Dermis microvascular lymphatic vessel endothelial cell (primary cell): Measurements from ENCODE around the gene ANXA2R. TPM values are rescaled to one million over a fixed set of nuclear protein-coding genes. Genes with fewer than 3 reads are reported as not detected.
A peak's percentile ranks its signal among the peaks of the same experiment; 100 is the strongest.
"Not testable (repeated sequence)": the region's sequence is repeated elsewhere in the genome, so short reads cannot be mapped to it uniquely, and the experiment has no call there.

Source experiments
- DNase-seq, 2 donors: peaks; one replicate each; pipeline versions ENCODE4 v3.0.0 to v3.0.0-alpha.2; 2010; ENCODE audit warnings: low read depth in 2 of 2
- total RNA-seq: library from RNA; depleted of rRNA; stranded (reverse); fragments of >200 nt; gene quantifications from 2 replicates; pipeline ENCODE4 v1.2.1, GENCODE V29; 2014

The ANXA2R gene
- total RNA-seq, 1 donor from 2014 or later: 6.0 TPM

GRCh38 chr5:43036409-43036808, 3.7 kb downstream of the ANXA2R start:
- peak in 1 of 2 donors; percentile 16 for DNase-seq

DNA sequence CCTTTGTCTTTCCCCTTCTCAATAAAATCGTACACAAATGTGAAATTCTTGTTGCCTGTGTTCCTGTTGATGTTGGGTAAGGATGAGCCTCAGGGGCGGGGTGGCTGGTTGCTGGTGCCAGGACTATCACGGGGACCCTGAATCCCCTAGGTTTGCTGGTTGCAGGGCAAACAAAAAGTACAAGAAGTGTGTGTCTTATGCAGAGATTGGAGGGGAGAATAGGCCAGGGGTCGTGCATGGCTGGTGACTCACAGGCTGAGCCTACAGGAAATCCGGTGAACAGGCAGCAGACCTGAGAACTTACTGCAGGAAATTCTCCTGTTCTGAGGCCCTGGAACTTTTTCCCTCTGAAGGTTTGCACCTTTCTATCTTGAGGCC, 5.5 kb downstream of the ANXA2R start:
- DNase-seq: peak; percentile 65 to 89

DNA sequence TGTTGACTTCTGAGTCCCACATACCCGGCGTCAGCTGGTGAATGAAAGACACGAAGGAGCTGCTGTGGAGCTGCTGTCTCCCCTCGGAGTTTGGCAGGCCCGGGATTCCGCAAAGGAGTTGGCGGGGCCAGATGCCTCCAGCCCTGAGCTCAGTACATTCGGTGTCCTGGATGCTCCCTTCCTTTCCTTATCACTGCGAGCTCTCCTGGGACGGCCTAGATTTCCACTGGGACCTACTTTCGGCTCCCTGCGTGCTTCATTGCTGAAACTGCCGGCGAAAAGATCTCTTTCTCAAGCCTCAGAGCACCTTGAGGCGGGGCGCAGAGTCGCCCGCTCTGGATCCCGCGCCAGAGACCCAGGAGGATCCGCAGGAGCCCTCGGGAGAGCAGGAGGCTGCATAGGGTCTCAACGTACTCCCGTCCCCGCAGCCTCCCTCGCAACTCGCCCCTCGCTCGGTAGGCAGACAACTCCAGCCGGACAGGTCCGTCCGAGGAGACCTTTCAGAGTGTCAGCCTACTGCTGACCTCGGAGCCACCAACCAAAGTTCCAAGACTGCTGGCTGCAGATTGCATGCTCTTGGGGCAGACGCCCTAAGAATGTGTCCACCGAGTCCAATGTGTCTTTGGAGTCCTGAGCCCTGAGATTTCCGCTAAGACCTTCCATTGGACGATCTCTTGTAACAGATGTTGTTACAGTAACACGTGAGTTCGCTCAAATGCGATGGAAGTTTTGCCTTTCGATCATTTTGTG, 6.1 kb downstream of the ANXA2R start:
- peak in 1 of 2 donors; percentile 31 for DNase-seq

GRCh38 chr5:43027054-43027785, 12.9 kb downstream of the ANXA2R start:
- DNase-seq: no peak

DNA sequence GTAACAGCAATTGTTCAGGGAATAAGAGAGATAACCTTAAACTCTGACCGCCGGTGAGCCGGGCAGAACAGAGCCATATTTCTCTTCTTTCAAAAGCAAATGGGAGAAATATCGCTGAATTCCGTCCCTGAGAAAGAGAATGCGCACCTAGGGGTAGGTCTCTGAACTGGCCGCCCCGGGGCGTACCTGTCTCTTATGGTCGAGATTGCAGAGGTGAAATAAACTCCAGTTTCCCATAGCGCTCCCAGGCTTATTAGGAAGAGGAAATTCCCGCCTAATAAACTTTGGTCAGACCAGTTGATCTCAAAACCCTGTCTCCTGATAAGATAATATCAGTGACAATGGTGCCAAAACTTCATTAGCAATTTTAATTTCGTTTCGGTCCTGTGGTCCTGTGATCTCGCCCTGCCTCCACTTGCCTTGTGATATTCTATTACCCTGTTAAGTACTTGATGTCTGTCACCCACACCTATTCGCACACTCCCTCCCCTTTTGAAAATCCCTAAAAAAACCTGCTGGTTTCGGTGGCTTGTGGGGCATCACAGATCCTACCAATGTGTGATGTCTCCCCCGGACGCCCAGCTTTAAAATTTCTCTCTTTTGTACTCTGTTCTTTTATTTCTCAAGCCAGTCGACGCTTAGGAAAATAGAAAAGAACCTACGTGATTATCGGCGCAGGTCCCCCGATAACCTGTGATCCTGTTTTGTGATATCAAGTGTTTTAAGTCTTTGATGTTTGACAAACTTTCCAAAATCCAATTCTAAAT, 14.8 kb downstream of the ANXA2R start:
- not testable (repeated sequence) for DNase-seq

GRCh38 chr5:43024217-43024616, 15.9 kb downstream of the ANXA2R start:
- no peak for DNase-seq

DNA sequence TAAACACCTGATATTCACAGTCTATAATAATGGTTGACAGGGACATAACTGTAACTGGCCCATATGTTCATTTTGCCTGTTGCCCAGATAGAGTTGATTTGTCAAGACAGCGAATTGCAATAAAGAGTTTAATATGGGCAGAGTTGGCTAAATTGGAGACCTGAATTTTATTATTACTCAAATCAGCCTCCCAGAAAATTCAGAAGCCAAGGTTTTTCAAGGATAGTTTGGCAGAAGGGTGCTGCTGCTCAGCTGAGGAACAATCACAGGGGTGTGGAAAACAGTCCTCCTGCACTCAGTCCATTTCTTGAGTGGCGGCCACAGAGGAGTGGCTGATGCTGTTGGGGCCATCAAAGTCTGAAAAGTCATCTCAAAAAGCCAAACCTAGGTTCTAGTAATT, 19.0 kb downstream of the ANXA2R start:
- DNase-seq: no peak

DNA sequence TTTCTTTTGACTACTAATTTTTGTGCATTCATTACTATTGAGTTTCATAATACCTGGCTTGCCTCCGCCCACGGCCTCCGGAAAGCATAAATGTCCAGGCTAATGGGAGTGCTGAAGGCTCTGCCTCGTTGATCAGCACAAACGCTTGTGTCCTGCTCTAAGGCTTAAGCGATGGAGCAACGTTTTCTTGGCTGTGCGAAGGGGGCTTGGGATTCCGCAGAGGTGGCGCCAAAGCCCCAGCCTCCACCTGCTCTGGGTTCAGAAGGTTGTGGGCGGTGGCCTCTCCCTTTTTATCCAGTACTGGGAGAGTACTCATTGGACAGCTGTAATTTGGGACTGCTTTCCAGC, 19.7 kb downstream of the ANXA2R start:
- DNase-seq: no peak

DNA sequence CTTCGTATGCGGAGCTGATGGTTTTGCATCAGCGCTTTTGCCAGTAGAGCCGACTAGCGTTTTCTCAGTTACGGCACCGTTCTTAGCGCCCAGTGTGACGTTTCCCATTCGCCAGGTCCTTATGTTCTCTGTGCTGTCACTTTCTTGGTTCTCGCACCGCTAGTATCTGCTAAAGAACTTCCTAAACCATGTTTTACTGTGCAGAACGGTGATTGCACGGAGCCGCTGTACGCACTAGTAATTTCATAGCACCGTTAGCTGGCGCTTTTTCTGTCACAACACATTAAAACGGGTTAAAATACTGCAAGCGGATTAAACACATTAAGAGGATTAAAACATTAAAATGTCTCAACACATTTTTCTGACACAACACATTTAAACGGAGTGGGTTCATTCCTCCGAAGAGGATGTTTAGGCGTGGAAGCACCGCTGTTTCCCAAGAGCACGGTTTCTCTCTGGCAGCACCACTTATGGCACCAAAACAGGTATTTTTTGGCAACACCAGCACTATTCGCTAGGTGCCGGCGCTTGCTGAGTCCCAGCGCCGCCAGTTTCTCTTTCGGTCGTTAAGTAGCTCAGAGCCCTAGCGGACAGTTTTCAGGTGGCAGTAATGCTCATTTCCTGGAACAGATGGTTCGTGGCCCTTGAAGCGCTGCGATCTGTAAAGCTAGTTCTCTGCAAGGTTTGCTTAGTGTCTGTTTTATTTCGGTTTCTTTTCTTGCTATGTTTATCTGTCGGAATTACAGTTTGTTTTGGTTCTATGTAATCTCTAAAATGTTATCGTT, 20.3 kb downstream of the ANXA2R start:
- peak; percentile 91 to 94 for DNase-seq

DNA sequence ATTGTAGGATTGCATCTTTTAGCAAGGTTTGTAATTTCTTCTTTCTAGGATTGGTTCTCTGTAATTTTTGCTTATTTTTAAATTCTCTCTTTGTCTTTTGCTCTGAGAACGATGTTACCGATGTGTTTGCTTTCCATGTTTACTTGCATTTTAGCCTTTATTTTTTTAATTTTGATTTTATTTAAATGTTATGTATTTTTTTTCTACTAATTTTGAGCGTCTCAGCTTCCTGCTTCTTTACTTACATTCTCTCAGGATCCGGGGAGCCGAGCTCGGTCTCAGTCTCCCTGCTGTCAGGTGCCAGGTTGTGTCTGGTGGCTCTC, 20.9 kb downstream of the ANXA2R start:
- DNase-seq: no peak

GRCh38 chr5:43017428-43017815, 22.7 kb downstream of the ANXA2R start:
- peak in 1 of 2 donors; percentile 64 for DNase-seq

DNA sequence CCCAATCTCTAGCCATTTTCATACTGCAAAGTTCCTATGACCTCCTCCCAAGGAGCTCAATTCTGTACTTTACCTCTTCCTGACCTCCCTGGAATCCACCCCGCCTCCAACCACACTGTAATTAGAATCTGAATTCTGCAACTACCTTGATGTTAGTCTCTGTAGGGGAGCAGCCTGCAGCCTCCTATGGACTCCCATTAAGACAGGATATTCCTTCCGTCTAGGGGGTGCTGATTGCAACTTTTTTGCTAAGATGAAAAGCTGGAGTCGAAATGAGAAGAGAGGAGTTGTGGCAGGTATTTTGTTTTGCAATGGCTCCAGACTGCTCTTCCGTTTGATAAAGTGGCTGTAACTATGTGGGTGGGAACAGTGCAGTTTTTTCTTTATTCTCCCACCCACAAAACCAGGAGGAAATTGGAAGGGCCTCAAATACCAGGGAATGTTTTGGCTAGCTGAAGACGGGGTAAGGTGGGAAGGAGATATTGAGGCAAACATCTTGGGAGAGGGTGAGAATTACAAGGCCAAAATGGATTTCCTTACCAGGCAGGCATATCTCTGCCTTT, 23.8 kb downstream of the ANXA2R start:
- DNase-seq: no peak

GRCh38 chr5:43014522-43014921, 25.6 kb downstream of the ANXA2R start:
- DNase-seq: no peak

GRCh38 chr5:43010935-43011315, 29.2 kb downstream of the ANXA2R start:
- peak in 1 of 2 donors; percentile 37 for DNase-seq

DNA sequence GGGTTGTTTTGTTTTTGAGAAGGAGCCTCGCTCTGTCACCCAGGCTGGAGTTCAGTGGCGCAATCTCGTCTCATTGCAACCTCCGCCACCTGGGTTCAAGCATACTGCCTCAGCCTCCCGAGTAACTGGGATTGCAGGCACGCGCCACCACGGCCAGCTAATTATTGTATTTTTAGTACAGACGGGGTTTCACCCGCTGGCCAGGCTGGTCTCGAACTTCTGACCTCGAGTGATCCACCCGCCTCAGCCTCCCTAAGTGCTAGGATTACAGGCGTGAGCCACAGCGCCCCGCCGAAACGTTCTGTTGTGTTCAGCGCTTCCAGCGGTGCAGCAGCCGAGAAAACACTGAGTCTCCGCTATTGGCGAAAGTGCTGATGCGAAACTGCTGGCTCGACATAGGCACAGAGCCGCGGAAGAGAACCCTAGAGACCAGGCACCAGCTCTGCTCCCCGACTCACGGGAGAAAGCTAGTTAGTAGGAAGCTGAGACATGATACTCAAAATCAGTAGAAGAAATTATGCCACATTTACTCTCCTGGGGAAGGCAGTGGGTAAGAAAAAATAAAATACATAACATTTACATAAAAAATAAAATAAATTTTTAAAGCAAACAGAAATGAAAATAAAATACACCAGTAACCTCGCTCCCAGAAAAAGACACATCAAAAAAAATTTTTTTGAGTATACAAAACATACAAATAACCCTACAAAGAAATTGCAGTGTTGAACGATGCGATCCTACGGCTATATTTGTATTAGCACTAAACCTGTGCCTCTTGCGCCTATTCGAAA, 31.6 kb downstream of the ANXA2R start:
- peak; percentile 95 to 98 for DNase-seq

DNA sequence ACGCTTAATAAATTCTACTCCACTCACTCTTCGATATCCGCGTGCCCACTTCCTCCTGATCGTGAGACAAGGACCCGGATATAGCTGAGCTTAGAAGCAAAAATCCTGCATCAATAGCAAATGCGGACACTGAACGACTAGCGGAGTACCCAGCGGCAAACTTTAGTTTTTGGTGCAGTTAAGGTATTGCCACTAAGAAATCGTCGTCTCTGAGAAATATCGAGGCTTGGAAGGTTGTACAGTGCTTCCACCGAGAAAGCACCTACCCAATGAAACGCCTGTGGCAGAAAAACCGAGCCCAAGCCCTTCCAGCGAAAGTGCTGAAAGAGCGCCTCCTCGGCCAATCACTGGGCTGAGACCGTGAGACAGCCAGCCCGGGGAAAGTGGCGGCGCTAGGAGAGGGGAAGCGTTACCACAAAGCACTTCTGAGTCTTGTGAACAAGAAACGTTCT, 32.2 kb downstream of the ANXA2R start:
- peak in 1 of 2 donors; percentile 89 for DNase-seq

DNA sequence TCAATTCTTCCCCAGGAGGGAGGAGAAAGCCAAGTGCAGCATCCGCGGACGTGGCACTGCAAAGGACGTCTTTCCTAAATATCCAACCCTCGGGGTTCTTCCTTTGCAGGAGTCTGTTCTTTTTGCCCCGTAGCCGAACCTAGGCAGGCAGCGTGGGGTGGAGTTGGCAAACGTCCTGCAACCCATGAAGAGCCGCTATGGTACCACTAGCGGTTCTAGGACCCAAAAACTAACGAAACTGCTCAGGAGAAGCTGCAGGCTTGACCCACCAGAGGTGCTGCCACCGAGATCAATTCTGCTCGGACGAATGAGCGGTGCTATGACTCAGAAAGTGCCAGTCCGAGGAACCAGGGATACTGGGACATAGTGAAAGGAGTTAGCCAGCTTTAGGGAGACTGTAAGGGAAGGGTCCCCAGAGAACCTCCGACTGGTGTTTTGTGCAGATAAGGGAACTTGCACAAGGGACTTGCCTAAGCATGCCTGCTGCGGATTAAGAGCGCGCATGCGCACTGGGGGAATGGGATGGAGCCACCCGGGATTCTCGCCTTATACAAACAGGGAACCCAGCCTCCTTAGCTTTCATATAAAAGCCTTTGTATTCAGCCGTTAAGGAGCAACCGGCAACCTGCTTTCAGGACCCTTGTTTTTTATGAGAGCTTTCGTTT, 32.7 kb downstream of the ANXA2R start:
- peak in 1 of 2 donors; percentile 87 for DNase-seq

- DNase-seq: no peak
Measured at GRCh38 chr5:43006424-43007202, 33.5 kb downstream of the ANXA2R start.

GRCh38 chr5:43005031-43005430, 35.1 kb downstream of the ANXA2R start:
- DNase-seq: no peak
